Neural progenitor cell (in vitro differentiated cells): ENCODE measurements around the gene TBC1D17.

Experiments used
- CTCF ChIP-seq: fragments of 200-600 bp; sonication (generic); IDR thresholded peaks from 2 replicates; pipeline ENCODE4 v1.5.1; 2017; ENCODE audit warnings: antibody characterized with exemption, mild to moderate bottlenecking
- EZH2 ChIP-seq: fragments of 200-600 bp; sonication (generic); IDR thresholded peaks from 2 replicates; pipeline ENCODE4 v1.6.1; 2017; ENCODE audit warnings: antibody characterized with exemption, mild to moderate bottlenecking, moderate library complexity

- peak; percentile 97 for TF ChIP-seq CTCF
- peak; percentile 19 for TF ChIP-seq EZH2
Observed at GRCh38 chr19:49937750-49938381, 60.4 kb downstream of the TBC1D17 start.
